H9 (cell line): Measurements from ENCODE around the gene TBC1D2. TPM values are rescaled to one million over a fixed set of nuclear protein-coding genes. Genes with fewer than 3 reads are reported as not detected.

ENCODE experiments used
- DNase-seq: peaks from one replicate; pipeline ENCODE4 v3.0.0-alpha.2; 2017
- H2AFZ ChIP-seq: one replicate; pipeline ENCODE4 v1.6.1; 2013; ENCODE audit warnings: mild to moderate bottlenecking, low read length, control low read depth, moderate library complexity
- H2AK5ac ChIP-seq: 2 replicates; pipeline ENCODE4 v1.6.1; 2013; ENCODE audit warnings: low read length, control low read depth, mixed read lengths; ENCODE audit not compliant: insufficient read length
- H2BK120ac ChIP-seq: one replicate; pipeline ENCODE4 v1.6.1; 2013; ENCODE audit warnings: low read depth, mild to moderate bottlenecking, low read length, control low read depth, inconsistent platforms; ENCODE audit not compliant: poor library complexity, severe bottlenecking
- H2BK12ac ChIP-seq: 2 replicates; pipeline ENCODE4 v1.6.1; 2013; ENCODE audit warnings: low read length, control low read depth, mixed read lengths, low read depth; ENCODE audit not compliant: insufficient read length
- H2BK15ac ChIP-seq: 2 replicates; pipeline ENCODE4 v1.6.1; 2013; ENCODE audit warnings: low read depth, low read length, control low read depth
- H2BK20ac ChIP-seq: one replicate; pipeline ENCODE4 v1.6.1; 2013; ENCODE audit warnings: low read depth, mild to moderate bottlenecking, low read length, control low read depth, inconsistent platforms; ENCODE audit not compliant: poor library complexity, severe bottlenecking
- H2BK5ac ChIP-seq: 2 replicates; pipeline ENCODE4 v1.6.1; 2013; ENCODE audit warnings: low read length, control low read depth, mixed read lengths; ENCODE audit not compliant: insufficient read length
- H3K14ac ChIP-seq: 2 replicates; pipeline ENCODE4 v1.6.1; 2013; ENCODE audit warnings: low read length, control low read depth; ENCODE audit not compliant: insufficient read depth
- H3K18ac ChIP-seq: 2 replicates; pipeline ENCODE4 v1.6.1; 2013; ENCODE audit warnings: low read depth, mild to moderate bottlenecking, mixed read lengths, low read length, control low read depth; ENCODE audit not compliant: insufficient read length
- H3K23ac ChIP-seq: 2 replicates; pipeline ENCODE4 v1.6.1; 2013; ENCODE audit warnings: low read length, control low read depth, mixed read lengths, low read depth; ENCODE audit not compliant: insufficient read length
- H3K23me2 ChIP-seq: 2 replicates; pipeline ENCODE4 v1.6.1; 2013; ENCODE audit warnings: low read depth, mild to moderate bottlenecking, mixed read lengths, low read length, control low read depth; ENCODE audit not compliant: insufficient read length, poor library complexity, severe bottlenecking
- H3K27ac ChIP-seq: 2 replicates; pipeline ENCODE4 v1.5.1; 2013; ENCODE audit warnings: low read length, control low read depth, mixed read lengths, low read depth; ENCODE audit not compliant: insufficient read length
- H3K27me3 ChIP-seq: 2 replicates; pipeline ENCODE4 v1.6.1; 2013; ENCODE audit warnings: low read length, control low read depth, inconsistent platforms; ENCODE audit not compliant: insufficient read depth
- H3K4ac ChIP-seq: 2 replicates; pipeline ENCODE4 v1.6.1; 2013; ENCODE audit warnings: low read depth, mild to moderate bottlenecking, control low read depth, inconsistent platforms, low read length, moderate library complexity
- H3K4me1 ChIP-seq: 2 replicates; pipeline ENCODE4 v1.6.1; 2013; ENCODE audit warnings: low read length, control low read depth, inconsistent platforms; ENCODE audit not compliant: insufficient read depth
- H3K4me2 ChIP-seq: 2 replicates; pipeline ENCODE4 v1.6.1; 2013; ENCODE audit warnings: low read length, control low read depth, mixed read lengths; ENCODE audit not compliant: insufficient read length, insufficient read depth
- H3K56ac ChIP-seq: 2 replicates; pipeline ENCODE4 v1.6.1; 2013; ENCODE audit warnings: low read depth, mild to moderate bottlenecking, mixed read lengths, low read length, control low read depth; ENCODE audit not compliant: insufficient read length
- H3K79me1 ChIP-seq: 2 replicates; pipeline ENCODE4 v1.6.1; 2013; ENCODE audit warnings: low read depth, mild to moderate bottlenecking, moderate library complexity, low read length, control low read depth, inconsistent platforms; ENCODE audit not compliant: insufficient read depth, poor library complexity, severe bottlenecking
- H3K79me2 ChIP-seq: 2 replicates; pipeline ENCODE4 v1.6.1; 2013; ENCODE audit warnings: low read length, control low read depth, inconsistent platforms; ENCODE audit not compliant: insufficient read depth
- H3K9ac ChIP-seq: 2 replicates; pipeline ENCODE4 v1.6.1; 2013; ENCODE audit warnings: low read length, control low read depth, mixed read lengths; ENCODE audit not compliant: insufficient read length; ENCODE audit errors: extremely low read depth
- H3K9me3 ChIP-seq: one replicate; pipeline ENCODE4 v1.6.1; 2013; ENCODE audit warnings: low read depth, low read length, inconsistent platforms; ENCODE audit not compliant: control insufficient read depth
- H3T11ph ChIP-seq: one replicate; pipeline ENCODE4 v1.6.1; 2013; ENCODE audit warnings: mild to moderate bottlenecking, low read length, control low read depth, inconsistent platforms
- H4K20me1 ChIP-seq: one replicate; pipeline ENCODE4 v1.6.1; 2013; ENCODE audit not compliant: control insufficient read depth, insufficient read length, insufficient read depth
- H4K5ac ChIP-seq: 2 replicates; pipeline ENCODE4 v1.6.1; 2013; ENCODE audit warnings: low read depth, mild to moderate bottlenecking, mixed read lengths, low read length, control low read depth; ENCODE audit not compliant: insufficient read length
- H4K8ac ChIP-seq: replicated peaks from 2 replicates; pipeline ENCODE4 v1.6.1; 2013; ENCODE audit warnings: low read length, control low read depth, mixed read lengths, low read depth; ENCODE audit not compliant: insufficient read length
- H4K91ac ChIP-seq: 2 replicates; pipeline ENCODE4 v1.6.1; 2013; ENCODE audit warnings: low read depth, mild to moderate bottlenecking, moderate library complexity, mixed read lengths, low read length, control low read depth; ENCODE audit not compliant: insufficient read length
- H3K27ac Mint-ChIP-seq, 3 experiments: 2 replicates in 2 of 3; 3 replicates in 1 of 3; pipeline ENCODE4 v1.8.0; 2020 to 2021; ENCODE audit warnings: mixed read lengths in 3 of 3, mild to moderate bottlenecking in 1 of 3, moderate library complexity in 1 of 3
- H3K27me3 Mint-ChIP-seq: 2 replicates; pipeline ENCODE4 v1.8.0; 2021; ENCODE audit warnings: low read depth, mild to moderate bottlenecking, moderate library complexity, mixed read lengths
- H3K36me3 Mint-ChIP-seq, 3 experiments: 2 replicates in 2 of 3; 3 replicates in 1 of 3; pipeline ENCODE4 v1.8.0; 2020 to 2021; ENCODE audit warnings: low read depth in 3 of 3, mixed read lengths in 3 of 3; ENCODE audit not compliant: insufficient read depth in 1 of 3
- H3K4me1 Mint-ChIP-seq, 2 experiments: 2 replicates each; pipeline ENCODE4 v1.8.0; 2020; ENCODE audit warnings: mixed read lengths in 2 of 2
- H3K4me3 Mint-ChIP-seq, 2 experiments: 2 replicates in 1 of 2; 3 replicates in 1 of 2; pipeline ENCODE4 v1.8.0; 2020 to 2021; ENCODE audit warnings: mild to moderate bottlenecking in 2 of 2, mixed read lengths in 2 of 2, moderate library complexity in 1 of 2
- H3K9me3 Mint-ChIP-seq, 2 experiments: 2 replicates in 1 of 2; 3 replicates in 1 of 2; pipeline ENCODE4 v1.8.0; 2020; ENCODE audit warnings: mild to moderate bottlenecking in 2 of 2, mixed read lengths in 2 of 2, moderate library complexity in 1 of 2
- WGBS: extraction: QIAGEN DNeasy Blood & Tissue Kit; methylation state at CpG from one replicate; pipeline ENCODE4 v1.1.7; 2013; ENCODE audit warnings: missing lambda C conversion rate, low lambda C conversion rate, mixed read lengths; ENCODE audit not compliant: insufficient read length; ENCODE audit errors: extremely low coverage; 5-methylcytosine and 5-hydroxymethylcytosine counted together
- total RNA-seq: library from RNA; stranded (reverse); gene quantifications from 2 replicates; pipeline ENCODE4 v1.2.1, GENCODE V29; 2021
- TF ChIP-seq, protein P1 (sequence below): fragments of 200-600 bp; sonication (generic); conservative IDR thresholded peaks from 3 replicates; pipeline ENCODE4 v1.8.0; 2021; ENCODE audit warnings: antibody characterized with exemption, mild to moderate bottlenecking

Gene TBC1D2
- total RNA-seq, 1 experiment from 2014 or later: 2.9 TPM

DNA sequence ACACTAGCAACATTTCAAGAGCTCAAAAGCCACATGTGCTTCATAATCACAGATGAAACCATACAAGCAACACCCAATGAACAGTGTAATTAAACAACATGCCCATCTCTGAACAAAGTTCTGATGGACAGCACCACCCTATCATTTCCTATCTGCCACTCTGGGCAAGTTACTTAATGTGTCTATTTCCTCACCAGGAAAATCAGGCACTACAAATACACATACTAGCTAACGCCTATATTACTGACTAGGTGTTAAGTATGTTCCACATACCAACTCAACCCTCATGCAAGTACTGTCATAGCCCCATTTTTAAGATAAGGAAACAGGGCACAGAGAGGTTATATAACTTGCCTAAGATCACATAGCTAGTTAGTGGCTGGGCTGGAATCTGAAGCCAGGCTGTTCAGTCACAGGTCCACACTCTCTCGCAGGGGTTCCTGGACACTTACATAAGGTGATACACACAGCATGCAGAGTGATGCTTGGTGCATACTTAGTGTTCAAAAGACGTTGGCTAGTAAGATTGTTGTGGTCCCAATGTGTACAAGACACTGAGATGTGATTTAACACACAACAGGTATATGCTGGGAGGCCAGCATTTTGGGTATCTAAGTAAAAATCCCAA is 87.2 kb downstream of the TBC1D2 start:
- Histone ChIP-seq H2BK120ac (no peak overlapping the region), H3K56ac (no peak overlapping the region), H3K18ac (no peak overlapping the region), H3K4me1 (peaks cover 16% of the 10 kb centered on the region; the same call in 1 of the 2 replicates), H3K14ac (no peak overlapping the region), H2AK5ac (no peak overlapping the region), H4K91ac (no peak overlapping the region), H3K79me1 (no peaks in the 10 kb centered on the region), H3K9ac (no peak overlapping the region), H3K4me2 (no peak overlapping the region), H3K23ac (no peak overlapping the region), H3K27ac (no peak overlapping the region), H3T11ph (no peak overlapping the region), H3K4ac (no peak overlapping the region), H3K27me3 (no peaks in the 10 kb centered on the region), H2BK20ac (no peak overlapping the region), H2AFZ (no peak overlapping the region), H2BK12ac (no peak overlapping the region), H4K8ac (no peak overlapping the region), H3K79me2 (no peaks in the 10 kb centered on the region; the same call in none of the 2 replicates), H3K23me2 (no peaks in the 10 kb centered on the region), H4K20me1 (peaks cover 3% of the 10 kb centered on the region), H2BK15ac (no peak overlapping the region), H3K9me3 (no peaks in the 10 kb centered on the region), H2BK5ac (no peak overlapping the region), H4K5ac (no peak overlapping the region)
- Mint-ChIP-seq H3K27me3 (no peaks in the 10 kb centered on the region), H3K27ac (no peak overlapping the region), H3K9me3 (no peaks in the 10 kb centered on the region), H3K4me3 (no peak overlapping the region), H3K36me3 (no peaks in the 10 kb centered on the region; a peak in 1 of 7 replicates), H3K4me1 (peaks cover 47 to 52% of the 10 kb centered on the region in 2 experiments)
- TF ChIP-seq, protein P1, sequence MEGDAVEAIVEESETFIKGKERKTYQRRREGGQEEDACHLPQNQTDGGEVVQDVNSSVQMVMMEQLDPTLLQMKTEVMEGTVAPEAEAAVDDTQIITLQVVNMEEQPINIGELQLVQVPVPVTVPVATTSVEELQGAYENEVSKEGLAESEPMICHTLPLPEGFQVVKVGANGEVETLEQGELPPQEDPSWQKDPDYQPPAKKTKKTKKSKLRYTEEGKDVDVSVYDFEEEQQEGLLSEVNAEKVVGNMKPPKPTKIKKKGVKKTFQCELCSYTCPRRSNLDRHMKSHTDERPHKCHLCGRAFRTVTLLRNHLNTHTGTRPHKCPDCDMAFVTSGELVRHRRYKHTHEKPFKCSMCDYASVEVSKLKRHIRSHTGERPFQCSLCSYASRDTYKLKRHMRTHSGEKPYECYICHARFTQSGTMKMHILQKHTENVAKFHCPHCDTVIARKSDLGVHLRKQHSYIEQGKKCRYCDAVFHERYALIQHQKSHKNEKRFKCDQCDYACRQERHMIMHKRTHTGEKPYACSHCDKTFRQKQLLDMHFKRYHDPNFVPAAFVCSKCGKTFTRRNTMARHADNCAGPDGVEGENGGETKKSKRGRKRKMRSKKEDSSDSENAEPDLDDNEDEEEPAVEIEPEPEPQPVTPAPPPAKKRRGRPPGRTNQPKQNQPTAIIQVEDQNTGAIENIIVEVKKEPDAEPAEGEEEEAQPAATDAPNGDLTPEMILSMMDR: no peak
- WGBS: no CpG with 5 or more reads among the region's 3 CpGs
- DNase-seq: no peak
